Measurements from ENCODE around the gene TRAPPC3. TPM values are rescaled to one million over a fixed set of nuclear protein-coding genes. Genes with fewer than 3 reads are reported as not detected.

TRAPPC3 gene
- total and polyA plus RNA-seq, 2 experiments from 2014 or later: 45.6 to 55.9 TPM

DNA sequence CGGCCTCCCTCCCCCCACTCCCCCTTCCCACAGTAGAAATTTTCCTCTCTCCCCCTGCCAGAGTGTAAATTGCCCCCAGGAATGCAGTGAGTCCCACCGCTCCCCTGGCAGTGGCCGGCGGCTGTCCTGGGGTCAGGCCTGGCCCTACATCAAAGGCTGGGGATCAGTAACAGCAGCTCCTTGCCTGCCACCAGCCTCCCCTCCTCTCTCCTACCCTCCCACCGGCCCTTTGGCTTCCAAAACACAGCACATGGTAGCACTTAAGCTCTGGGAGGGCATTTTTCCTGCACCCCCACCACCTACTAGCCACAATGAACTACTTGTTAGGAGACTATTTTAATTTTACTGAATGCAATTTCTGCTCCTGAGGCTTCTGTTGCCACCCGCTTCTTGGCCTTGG is 15.3 kb downstream of the TRAPPC3 start (continued):
- TF ChIP-seq, protein P1, sequence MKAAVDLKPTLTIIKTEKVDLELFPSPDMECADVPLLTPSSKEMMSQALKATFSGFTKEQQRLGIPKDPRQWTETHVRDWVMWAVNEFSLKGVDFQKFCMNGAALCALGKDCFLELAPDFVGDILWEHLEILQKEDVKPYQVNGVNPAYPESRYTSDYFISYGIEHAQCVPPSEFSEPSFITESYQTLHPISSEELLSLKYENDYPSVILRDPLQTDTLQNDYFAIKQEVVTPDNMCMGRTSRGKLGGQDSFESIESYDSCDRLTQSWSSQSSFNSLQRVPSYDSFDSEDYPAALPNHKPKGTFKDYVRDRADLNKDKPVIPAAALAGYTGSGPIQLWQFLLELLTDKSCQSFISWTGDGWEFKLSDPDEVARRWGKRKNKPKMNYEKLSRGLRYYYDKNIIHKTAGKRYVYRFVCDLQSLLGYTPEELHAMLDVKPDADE (IDR thresholded peaks at IDR 0.05): no peak
- TF ChIP-seq POLR2AphosphoS5 (IDR thresholded peaks at IDR 0.05; ENCODE audit: low read depth) (no peak), EZH2phosphoT487 (IDR thresholded peaks at IDR 0.05; ENCODE audit: unreplicated experiment) (no peak), STAT1 (IDR thresholded peaks at IDR 0.05; ENCODE audit: unreplicated experiment) (no peak), NANOG (IDR thresholded peaks at IDR 0.05; ENCODE audit: borderline replicate concordance) (no peak), JUNB (IDR thresholded peaks at IDR 0.05; ENCODE audit: unreplicated experiment) (no peak), ZNF331 (CRISPR knock-in tag; IDR thresholded peaks at IDR 0.05; ENCODE audit: low read depth) (no peak)

DNA sequence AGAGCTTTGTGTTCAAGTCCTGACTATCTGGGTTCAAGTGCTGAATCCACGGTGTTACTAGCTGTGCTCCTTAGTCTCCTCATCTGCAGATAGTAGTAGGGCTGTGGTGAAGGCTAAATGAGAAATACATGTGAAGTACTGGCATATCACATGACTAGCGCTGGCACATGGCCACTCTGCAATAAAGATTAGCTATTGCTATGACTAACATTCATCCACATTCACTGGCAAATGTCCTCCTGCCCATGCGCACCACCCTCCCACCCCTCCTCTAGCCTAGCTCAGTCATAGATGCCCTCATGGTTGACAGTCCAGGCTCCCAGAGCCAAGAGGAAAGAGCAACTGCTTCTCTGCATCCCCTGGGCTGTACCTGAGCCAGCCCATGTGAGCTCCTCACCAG is 15.8 kb downstream of the TRAPPC3 start:
- TF ChIP-seq EZH2 (IDR thresholded peaks at IDR 0.05; ENCODE audit: low read depth, unreplicated experiment) (no peak), NANOG (IDR thresholded peaks at IDR 0.05; ENCODE audit: borderline replicate concordance) (no peak)
- no peak overlapping the region for H3K4me3 Mint-ChIP-seq
- no peaks in the 10 kb centered on the region for H3K36me3 ChIP-seq (ENCODE audit: insufficient read depth)
- DNase-seq (ENCODE audit: low spot score) (no peak), ATAC-seq (no peak)
- peak overlapping the region; percentile 52; the same call in 1 of the 2 replicates for H2AFZ ChIP-seq
- no peak overlapping the region for H3K4me3 ChIP-seq
- H3K4me1 Mint-ChIP-seq: peaks cover 13% of the 10 kb centered on the region; the same call in 2 of the 3 replicates
- no peak overlapping the region for H3K4me2 ChIP-seq
- H3K36me3 Mint-ChIP-seq (ENCODE audit: low read depth): peaks cover 3% of the 10 kb centered on the region; the same call in 1 of the 3 replicates
- peaks cover 3% of the 10 kb centered on the region for H3K4me1 ChIP-seq (ENCODE audit: insufficient read depth)
- H4K20me1 ChIP-seq (replicated peaks; ENCODE audit: insufficient read depth): no peaks in the 10 kb centered on the region
- peaks cover 13% of the 10 kb centered on the region for H3K27me3 Mint-ChIP-seq (ENCODE audit: insufficient read depth, low read depth, poor library complexity)
- H3K79me2 ChIP-seq (replicated peaks; ENCODE audit: insufficient read depth): no peaks in the 10 kb centered on the region
- H3K9me3 Mint-ChIP-seq: no peaks in the 10 kb centered on the region
- no peak overlapping the region for H3K27ac Mint-ChIP-seq
- no peaks in the 10 kb centered on the region for H3K27me3 ChIP-seq (ENCODE audit: insufficient read depth)
- no peaks in the 10 kb centered on the region for H3K9me2 ChIP-seq (ENCODE audit: insufficient read depth)
- no peak overlapping the region for H3K27ac ChIP-seq (ENCODE audit: low read depth)
- H3F3A ChIP-seq (replicated peaks; ENCODE audit: low read depth): peaks cover 6% of the 10 kb centered on the region; the same call in 1 of the 2 replicates

GRCh38 chr1:36132029-36132428 is 17.3 kb downstream of the TRAPPC3 start:
- DNase-seq (ENCODE audit: low spot score) (no peak), ATAC-seq (no peak)
- H3K79me2 ChIP-seq (replicated peaks; ENCODE audit: insufficient read depth): no peaks in the 10 kb centered on the region
- Mint-ChIP-seq H3K9me3 (no peaks in the 10 kb centered on the region), H3K4me3 (no peak overlapping the region), H3K27me3 (ENCODE audit: insufficient read depth, low read depth, poor library complexity) (peaks cover 20% of the 10 kb centered on the region), H3K27ac (no peak overlapping the region), H3K4me1 (peaks cover 13% of the 10 kb centered on the region; the same call in 2 of the 3 replicates), H3K36me3 (ENCODE audit: low read depth) (peaks cover under 1% of the 10 kb centered on the region; the same call in 1 of the 3 replicates)
- TF ChIP-seq ZNF114 (CRISPR knock-in tag; IDR thresholded peaks at IDR 0.05) (no peak), EZH2 (IDR thresholded peaks at IDR 0.05; ENCODE audit: low read depth, unreplicated experiment) (no peak), STAT1 (IDR thresholded peaks at IDR 0.05; ENCODE audit: unreplicated experiment) (no peak)
- TF ChIP-seq, protein P2, sequence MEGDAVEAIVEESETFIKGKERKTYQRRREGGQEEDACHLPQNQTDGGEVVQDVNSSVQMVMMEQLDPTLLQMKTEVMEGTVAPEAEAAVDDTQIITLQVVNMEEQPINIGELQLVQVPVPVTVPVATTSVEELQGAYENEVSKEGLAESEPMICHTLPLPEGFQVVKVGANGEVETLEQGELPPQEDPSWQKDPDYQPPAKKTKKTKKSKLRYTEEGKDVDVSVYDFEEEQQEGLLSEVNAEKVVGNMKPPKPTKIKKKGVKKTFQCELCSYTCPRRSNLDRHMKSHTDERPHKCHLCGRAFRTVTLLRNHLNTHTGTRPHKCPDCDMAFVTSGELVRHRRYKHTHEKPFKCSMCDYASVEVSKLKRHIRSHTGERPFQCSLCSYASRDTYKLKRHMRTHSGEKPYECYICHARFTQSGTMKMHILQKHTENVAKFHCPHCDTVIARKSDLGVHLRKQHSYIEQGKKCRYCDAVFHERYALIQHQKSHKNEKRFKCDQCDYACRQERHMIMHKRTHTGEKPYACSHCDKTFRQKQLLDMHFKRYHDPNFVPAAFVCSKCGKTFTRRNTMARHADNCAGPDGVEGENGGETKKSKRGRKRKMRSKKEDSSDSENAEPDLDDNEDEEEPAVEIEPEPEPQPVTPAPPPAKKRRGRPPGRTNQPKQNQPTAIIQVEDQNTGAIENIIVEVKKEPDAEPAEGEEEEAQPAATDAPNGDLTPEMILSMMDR (conservative IDR thresholded peaks at IDR 0.05; ENCODE audit: low read depth in 2 of 2): no peak
- TF ChIP-seq, protein P1 (IDR thresholded peaks at IDR 0.05): no peak
- H3K36me3 ChIP-seq (ENCODE audit: insufficient read depth): no peaks in the 10 kb centered on the region
- no peaks in the 10 kb centered on the region for H3K9me2 ChIP-seq (ENCODE audit: insufficient read depth)
- H3K27me3 ChIP-seq (ENCODE audit: insufficient read depth): no peaks in the 10 kb centered on the region
- no peak overlapping the region for H3K27ac ChIP-seq (ENCODE audit: low read depth)
- peaks cover 6% of the 10 kb centered on the region; the same call in 1 of the 2 replicates for H3F3A ChIP-seq (replicated peaks; ENCODE audit: low read depth)
- H3K4me3 ChIP-seq: no peak overlapping the region
- H3K4me2 ChIP-seq: no peak overlapping the region
- H3K4me1 ChIP-seq (ENCODE audit: insufficient read depth): peaks cover 3% of the 10 kb centered on the region
- H4K20me1 ChIP-seq (replicated peaks; ENCODE audit: insufficient read depth): no peaks in the 10 kb centered on the region
- H2AFZ ChIP-seq: no peak overlapping the region
